GM18870 (cell line): ENCODE data around the gene USP24.

Experiments used
- ATAC-seq: cut with Tn5 transposase; IDR thresholded peaks from one replicate; pipeline ENCODE4 v1.9.1; 2021; ENCODE audit warnings: moderate library complexity; ENCODE audit not compliant: unreplicated experiment

USP24 gene

GRCh38 chr1:55055951-55056631 lies 159.1 kb downstream of the USP24 start:
- ATAC-seq, result no peak

DNA sequence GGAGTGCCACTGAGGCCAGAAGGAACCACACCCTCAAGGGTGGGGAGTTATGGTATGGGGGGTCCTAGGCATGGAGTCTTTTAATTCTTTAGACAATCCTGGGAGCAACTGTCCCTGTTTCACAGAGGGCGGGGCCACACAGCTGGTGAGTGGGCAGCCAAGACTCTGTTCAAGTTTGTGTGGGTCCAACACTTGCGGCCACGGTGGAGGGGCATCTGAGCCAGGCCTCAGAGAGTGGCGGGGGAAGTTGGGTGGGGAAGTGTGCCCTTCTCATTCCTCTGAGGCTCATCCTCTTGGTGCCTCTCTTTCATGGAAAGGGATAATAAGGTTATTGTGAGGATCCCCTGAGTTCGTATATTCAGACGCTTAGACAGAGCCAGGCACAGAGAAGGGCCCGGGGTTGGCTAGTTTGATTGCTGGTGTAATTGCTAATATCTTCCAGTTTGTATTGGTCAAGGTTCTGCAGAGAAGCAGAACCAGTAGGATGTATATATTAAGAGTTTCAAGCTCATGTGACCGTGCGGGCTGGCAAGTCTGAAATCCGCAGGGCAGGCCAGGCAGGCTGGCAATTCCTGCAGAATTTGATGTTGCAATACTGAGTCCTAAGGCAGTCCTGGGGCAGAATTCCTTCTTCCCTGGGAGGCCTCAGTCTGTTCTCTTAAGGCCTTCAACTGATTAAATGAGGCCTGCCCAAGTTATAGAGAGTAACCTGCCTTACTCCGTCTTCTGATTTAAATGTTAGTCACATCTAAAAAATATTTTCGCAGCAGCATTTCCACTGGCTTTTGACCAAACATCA lies 159.9 kb downstream of the USP24 start:
- ATAC-seq, result no peak

DNA sequence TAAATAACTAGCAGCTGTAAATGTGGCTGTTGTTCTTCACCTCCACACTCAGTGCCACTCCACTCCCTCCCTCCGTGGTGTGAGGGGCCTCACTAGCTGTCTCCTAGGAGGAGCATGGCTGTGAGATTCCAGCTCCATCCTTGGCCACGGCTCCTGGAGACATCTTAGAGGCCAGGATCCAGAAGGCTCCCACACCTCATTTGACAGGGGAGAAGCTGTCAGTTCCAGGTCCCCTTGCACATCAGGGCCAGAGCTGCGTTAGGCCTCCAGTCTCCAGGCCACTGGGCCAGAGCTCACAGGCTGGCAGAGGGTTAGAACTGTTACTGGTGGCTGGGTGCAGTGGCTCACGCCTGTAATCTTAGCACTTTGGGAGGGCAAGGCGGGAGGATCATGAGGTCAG lies 160.8 kb downstream of the USP24 start:
- ATAC-seq, result no peak

DNA sequence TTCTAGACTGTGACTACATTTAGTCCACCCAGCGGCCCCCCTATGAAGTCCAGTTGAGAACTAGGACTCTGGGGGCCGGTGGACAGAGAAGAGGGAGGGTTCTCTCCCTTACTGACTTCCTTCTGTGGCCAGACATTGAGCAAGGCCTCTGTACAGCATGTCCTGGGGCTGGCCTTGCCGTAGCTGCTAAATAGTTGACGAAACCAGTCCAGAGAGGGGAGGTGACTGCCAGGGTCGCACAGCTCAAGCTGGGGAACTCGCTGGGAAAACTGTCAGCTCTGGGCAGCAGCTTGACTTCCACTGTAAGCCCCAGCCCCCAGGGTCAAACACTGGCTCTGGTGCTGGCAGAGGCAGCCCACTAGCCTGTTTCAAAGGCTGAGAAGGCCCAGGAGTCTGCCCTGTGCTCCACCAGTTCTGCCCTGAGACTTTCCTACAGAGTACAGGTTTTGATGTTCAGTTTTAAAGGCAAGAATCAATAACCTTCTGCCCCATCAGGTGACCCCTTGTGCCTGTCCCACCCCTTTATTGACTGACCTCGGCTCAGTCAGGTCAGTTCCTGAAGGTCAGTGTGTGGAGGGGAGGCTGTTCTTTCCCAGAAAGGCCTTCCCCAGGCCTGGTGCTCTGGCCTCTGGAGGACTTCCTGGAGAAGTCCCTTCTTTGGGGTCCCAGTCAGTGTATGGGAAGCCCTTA lies 161.8 kb downstream of the USP24 start:
- no peak for ATAC-seq

DNA sequence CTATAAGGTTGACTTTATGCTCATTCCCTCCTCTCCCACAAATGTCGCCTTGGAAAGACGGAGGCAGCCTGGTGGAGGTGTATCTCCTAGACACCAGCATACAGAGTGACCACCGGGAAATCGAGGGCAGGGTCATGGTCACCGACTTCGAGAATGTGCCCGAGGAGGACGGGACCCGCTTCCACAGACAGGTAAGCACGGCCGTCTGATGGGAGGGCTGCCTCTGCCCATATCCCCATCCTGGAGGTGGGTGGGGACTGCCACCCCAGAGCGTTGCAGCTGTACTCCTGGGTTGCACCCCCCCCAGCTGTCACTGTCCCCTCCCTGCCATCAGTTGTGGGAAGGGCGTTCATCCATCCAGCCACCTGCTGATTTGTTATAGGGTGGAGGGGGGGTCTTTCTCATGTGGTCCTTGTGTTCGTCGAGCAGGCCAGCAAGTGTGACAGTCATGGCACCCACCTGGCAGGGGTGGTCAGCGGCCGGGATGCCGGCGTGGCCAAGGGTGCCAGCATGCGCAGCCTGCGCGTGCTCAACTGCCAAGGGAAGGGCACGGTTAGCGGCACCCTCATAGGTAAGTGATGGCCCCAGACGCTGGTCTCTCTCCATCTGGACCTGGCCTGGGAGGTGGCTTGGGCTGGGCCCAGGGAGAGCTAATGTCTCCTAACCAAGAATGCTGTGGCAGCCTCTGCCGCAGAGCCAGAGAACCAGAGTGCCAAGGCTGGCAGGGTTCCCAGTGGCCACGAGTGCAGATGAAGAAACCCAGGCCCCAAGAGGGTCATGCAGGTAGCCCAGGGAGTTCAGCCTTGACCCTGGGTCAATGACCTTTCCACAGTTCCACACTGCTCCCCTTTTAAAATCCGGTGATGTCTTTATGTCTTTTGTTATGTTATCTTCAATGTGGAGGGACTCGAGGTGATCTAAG lies 162.7 kb downstream of the USP24 start:
- no peak for ATAC-seq

DNA sequence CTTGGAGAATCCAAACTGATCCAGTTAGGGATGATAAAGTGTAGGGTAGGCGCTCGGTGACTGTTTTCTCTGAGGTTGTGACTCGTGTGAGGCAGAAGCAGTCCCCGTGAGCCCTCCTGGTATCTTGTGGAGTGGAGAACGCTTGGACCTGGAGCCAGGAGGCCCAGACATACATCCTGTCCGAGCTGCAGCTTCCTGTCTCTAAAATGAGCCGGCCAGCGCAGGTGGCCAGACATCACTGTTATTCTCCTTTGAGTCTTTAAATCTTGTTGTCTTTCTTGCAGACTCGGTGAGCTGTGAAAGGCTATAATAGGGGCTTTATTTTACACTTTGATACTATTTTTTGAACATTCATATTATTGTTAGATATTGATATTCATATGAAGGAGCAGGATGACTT lies 163.5 kb downstream of the USP24 start:
- ATAC-seq, result no peak

GRCh38 chr1:55051169-55051568 lies 164.0 kb downstream of the USP24 start:
- ATAC-seq, result no peak

GRCh38 chr1:55050283-55050682 lies 164.9 kb downstream of the USP24 start:
- ATAC-seq, result no peak

DNA sequence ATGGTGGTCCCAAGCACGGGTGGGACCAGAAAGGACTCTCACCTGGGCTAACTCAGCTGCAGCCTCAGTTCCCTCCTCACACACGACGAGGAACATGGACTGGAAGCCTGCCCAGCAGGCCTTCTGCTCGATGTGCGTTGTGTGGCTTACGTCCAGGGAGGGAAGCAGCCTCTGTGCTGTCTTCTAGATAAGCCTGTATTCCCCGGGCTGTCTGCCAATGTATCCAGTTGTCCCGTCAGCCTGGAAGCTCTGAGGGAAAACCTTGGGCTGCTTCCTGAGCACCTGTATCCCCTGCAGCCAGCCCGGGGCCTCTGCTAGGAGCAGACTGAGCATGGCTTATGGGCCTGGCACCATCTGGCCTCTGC lies 165.3 kb downstream of the USP24 start:
- ATAC-seq, result no peak

DNA sequence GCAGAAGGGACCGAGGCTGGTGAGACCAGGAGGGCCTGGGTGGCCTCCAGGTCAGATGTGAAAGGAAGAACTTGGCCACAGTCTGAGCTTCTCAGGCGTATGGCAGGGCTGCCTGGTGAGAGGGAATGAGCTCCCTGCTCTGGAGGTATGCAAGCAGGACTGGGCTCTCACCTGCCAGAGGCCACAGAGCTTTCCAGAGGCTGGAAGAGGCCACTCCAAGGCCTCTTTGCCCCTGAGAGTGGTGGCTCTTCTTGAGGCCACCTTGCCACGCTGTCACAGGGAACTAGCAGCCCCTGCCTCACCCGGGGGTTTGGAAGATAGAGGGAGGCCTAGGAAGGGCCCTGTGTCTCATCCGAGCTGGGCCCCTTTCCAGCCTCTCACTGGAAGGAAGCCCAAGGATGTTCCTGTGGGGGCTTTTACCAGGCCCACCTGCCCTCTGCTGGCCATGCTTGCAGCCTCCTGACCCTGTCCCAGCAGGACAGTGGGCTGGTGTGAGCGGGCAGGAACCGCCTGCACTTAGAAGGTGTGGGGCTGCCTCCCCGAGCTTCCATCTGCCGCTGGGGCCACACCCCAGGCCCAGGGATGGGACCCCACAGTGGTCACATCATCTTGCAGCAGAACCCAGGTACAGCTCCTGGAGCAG lies 165.8 kb downstream of the USP24 start:
- no peak for ATAC-seq

DNA sequence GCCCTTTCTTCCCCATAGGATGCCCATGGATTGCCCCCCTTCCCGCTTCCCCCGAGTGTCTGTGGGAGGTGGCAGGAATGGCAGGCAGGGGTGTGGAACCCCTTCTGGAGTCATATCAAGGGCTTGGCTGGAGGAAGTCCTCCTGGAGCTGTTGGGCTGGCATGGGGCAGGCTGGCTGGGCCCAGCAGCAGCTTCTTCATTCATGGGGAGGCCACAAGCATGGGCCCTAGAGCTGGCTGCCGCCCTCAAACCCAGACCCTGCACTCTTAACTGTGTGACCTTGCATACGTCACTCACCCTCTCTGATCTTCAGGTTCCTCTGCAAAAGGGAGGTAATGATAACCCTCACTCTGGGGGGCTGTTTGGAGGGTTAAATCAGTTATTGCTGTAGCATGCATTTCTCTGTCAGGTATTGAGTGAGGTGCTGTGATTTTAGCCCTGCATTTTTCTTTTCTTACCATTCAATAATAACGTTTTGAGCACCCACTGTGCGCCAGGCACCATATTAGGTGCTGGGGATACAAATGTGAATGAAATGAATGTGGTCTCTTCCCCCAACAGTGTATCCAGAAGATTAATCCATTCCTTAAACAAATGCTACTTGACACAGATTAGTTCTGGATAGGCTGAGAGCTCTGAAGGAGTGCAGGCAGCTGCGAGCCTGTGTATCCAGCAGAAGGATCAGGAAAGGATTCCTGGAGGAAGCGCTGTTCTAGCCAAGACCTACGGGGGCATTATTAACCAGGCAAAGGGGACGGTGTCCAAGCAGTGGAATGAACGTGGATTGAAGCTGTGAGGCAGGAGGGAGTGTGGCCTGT lies 166.5 kb downstream of the USP24 start:
- ATAC-seq, result no peak

DNA sequence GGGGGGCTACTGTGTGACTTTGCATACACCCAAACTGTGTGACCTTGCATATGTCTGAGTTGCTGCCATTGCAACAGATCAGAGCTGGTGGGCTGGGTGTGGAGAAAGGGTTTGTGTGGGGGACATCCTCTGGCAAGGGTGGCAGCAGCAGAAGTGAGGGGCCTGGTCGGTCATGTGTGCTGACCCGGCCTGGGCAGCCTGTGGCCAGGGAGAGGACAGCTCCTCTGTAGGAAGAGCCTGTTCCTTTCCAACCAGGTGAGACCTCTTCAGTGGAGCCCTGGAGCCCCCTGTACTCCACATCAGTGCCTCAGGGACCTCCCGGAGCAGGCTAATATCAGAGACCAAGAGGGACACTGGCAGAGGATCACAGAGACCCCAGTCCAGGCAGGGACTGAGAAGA lies 167.6 kb downstream of the USP24 start:
- ATAC-seq, result no peak

GRCh38 chr1:55046871-55047270 lies 168.3 kb downstream of the USP24 start:
- no peak for ATAC-seq

DNA sequence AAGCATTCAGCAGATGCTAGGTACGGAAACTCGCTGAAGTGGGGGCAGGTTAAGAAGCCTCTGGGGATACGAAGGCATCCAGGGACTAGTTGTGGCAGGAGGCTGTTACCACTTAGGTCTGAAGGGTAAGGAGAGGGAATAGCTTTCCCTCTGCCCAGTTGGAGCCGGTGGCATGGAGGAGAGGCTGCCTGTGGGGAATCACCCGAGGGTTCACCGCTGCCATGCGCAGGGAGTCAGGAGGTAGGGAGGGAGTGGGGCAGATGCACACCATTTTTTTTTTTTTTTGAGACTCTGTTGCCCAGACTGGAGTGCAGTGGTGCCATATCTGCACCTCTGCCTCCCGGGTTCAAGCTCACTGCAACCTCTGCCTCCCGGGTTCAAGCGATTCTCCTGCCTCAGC lies 169.7 kb downstream of the USP24 start:
- no peak for ATAC-seq

DNA sequence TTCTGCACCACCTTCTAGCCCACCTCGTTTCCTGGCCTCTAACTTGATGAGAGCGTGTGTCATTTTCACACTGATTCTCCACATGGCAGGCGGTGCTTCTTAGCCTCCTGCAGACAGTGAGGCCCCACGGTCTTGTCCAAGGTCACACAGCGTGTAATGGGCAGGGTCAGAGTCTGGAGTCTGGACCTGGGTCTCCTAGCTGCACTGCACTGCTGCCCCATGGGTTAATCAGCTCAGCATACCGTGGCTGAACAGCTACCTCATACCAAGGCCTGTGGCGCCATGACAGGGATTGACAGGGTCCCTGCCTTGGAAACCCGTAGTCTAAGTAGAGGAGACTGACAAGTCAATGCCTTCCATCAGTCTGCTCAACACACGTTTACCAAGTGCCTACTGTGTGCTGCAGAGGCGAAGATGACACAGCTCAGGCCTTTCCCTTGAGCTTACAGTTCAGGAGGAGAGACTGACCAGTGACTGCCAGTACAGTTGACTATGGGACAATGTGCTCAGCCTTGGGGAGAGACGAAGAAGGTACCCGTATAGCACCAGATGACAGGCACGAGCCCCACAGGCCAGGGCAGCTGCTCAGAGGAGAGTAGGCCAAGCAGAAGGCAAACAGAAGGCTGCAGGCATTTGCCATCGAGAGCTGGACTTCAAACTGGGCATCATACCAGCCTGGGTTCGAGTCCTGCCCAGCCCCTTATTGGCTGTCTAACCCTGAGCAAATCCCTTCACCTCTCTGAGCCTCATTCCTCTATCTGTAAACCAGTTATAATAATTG lies 170.4 kb downstream of the USP24 start:
- no peak for ATAC-seq

DNA sequence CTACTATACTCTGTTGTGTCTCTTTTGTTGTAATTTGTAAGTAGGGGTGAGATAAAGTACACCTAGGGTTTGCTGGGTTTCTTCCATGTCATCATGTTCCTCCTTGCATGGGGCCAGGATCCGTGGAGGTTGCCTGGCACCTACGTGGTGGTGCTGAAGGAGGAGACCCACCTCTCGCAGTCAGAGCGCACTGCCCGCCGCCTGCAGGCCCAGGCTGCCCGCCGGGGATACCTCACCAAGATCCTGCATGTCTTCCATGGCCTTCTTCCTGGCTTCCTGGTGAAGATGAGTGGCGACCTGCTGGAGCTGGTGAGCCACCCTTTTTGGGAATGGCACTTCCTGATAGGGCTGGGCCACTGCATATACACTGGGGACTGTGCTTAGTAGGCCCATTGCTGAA lies 171.4 kb downstream of the USP24 start:
- ATAC-seq, result no peak

DNA sequence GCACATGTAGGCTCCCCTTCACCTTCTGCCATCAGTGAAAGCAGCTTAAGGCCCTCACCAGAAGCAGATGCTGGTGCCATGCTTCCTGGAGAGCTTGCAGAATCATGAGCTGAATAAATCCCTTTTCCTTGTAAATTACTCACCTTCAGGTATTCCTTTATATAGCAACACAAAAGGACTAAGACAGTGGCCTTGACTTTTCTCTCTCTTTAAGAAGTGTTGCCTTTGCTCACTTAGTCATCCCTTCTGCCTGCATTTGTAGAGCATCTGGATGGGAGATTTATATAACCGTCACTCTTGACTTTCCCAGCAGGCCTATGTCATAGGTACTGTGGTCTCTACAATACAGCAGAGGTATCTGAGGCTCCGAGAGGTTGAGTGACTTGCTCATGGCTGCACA lies 172.2 kb downstream of the USP24 start:
- ATAC-seq, result no peak

DNA sequence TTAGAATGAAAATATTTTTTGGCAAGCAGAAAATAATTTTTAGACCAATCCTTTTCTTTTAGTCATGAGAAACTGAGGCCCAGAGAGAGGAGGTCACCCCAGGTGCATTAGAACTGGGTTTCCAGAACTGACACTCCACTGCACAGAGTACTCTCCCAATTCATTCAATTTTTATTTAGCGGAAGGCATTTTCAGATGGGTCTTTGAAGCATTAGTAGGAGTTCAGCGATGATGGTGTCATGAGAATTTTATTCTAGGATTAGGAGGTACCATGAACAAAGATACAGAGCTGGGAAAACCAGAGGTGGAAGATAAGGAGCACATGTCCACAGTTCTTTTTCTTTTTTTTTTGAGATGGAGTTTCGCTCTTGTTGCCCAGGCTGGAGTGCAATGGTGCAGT lies 173.6 kb downstream of the USP24 start:
- ATAC-seq, result no peak

- ATAC-seq, result no peak
Measured at GRCh38 chr1:55040933-55041494, 174.2 kb downstream of the USP24 start.
